Measurements from ENCODE around the gene AKT1. TPM values are rescaled to one million over a fixed set of nuclear protein-coding genes. Genes with fewer than 3 reads are reported as not detected.

The AKT1 gene
- total RNA-seq, 3 donors from 2014 or later = 107 to 124 (median 116) TPM

- no peaks in the 10 kb centered on the region for H3K27me3 Mint-ChIP-seq (ENCODE audit: low read depth)
- H3K4me3 Mint-ChIP-seq = no peak overlapping the region
- DNase-seq = no peak
- H3K36me3 Mint-ChIP-seq (ENCODE audit: insufficient read depth) = peaks cover 4% of the 10 kb centered on the region
- H3K4me1 Mint-ChIP-seq (ENCODE audit: low read depth) = no peaks in the 10 kb centered on the region
- H3K9me3 Mint-ChIP-seq = no peaks in the 10 kb centered on the region
- ATAC-seq = no peak
These were observed 16.7 kb downstream of the AKT1 start for GRCh38 chr14:104778694-104779331.

- Mint-ChIP-seq H3K36me3 (ENCODE audit: insufficient read depth) (peaks cover 7% of the 10 kb centered on the region), H3K9me3 (no peaks in the 10 kb centered on the region), H3K27me3 (ENCODE audit: low read depth) (no peaks in the 10 kb centered on the region), H3K4me3 (no peak overlapping the region), H3K4me1 (ENCODE audit: low read depth) (no peaks in the 10 kb centered on the region)
- DNase-seq (no peak), ATAC-seq (no peak)
These were observed 17.7 kb downstream of the AKT1 start for GRCh38 chr14:104777808-104778249.

- no peak for ATAC-seq
- Mint-ChIP-seq H3K4me3 (no peak overlapping the region), H3K27me3 (ENCODE audit: low read depth) (no peaks in the 10 kb centered on the region), H3K9me3 (no peaks in the 10 kb centered on the region), H3K36me3 (ENCODE audit: insufficient read depth) (peaks cover 8% of the 10 kb centered on the region), H3K4me1 (ENCODE audit: low read depth) (no peaks in the 10 kb centered on the region)
- no peak for DNase-seq
These were observed 18.4 kb downstream of the AKT1 start for GRCh38 chr14:104776961-104777807.

- peaks cover 14% of the 10 kb centered on the region for H3K36me3 Mint-ChIP-seq (ENCODE audit: insufficient read depth)
- no peaks in the 10 kb centered on the region for H3K27me3 Mint-ChIP-seq (ENCODE audit: low read depth)
- no peaks in the 10 kb centered on the region for H3K9me3 Mint-ChIP-seq
- ATAC-seq = no peak
- no peak overlapping the region for H3K4me3 Mint-ChIP-seq
- no peak for DNase-seq
- no peaks in the 10 kb centered on the region for H3K4me1 Mint-ChIP-seq (ENCODE audit: low read depth)
These were observed 19.1 kb downstream of the AKT1 start for GRCh38 chr14:104776481-104776880.

GRCh38 chr14:104775073-104775489 is 20.5 kb downstream of the AKT1 start:
- no peak overlapping the region for H3K4me3 Mint-ChIP-seq
- H3K4me1 Mint-ChIP-seq (ENCODE audit: low read depth) = no peaks in the 10 kb centered on the region
- peaks cover 3% of the 10 kb centered on the region for H3K9me3 Mint-ChIP-seq
- no peak for DNase-seq
- peaks cover 22% of the 10 kb centered on the region for H3K36me3 Mint-ChIP-seq (ENCODE audit: insufficient read depth)
- ATAC-seq = no peak
- H3K27me3 Mint-ChIP-seq (ENCODE audit: low read depth) = no peaks in the 10 kb centered on the region

- Mint-ChIP-seq H3K9me3 (peaks cover 3% of the 10 kb centered on the region), H3K4me3 (no peak overlapping the region), H3K36me3 (ENCODE audit: insufficient read depth) (peaks cover 22% of the 10 kb centered on the region), H3K4me1 (ENCODE audit: low read depth) (peaks cover 3% of the 10 kb centered on the region), H3K27me3 (ENCODE audit: low read depth) (no peaks in the 10 kb centered on the region)
- DNase-seq = no peak
- no peak for ATAC-seq
These were observed 21.0 kb downstream of the AKT1 start for GRCh38 chr14:104774453-104775072.

GRCh38 chr14:104773505-104774452 is 21.8 kb downstream of the AKT1 start:
- no peak for DNase-seq
- no peak for ATAC-seq
- Mint-ChIP-seq H3K27me3 (ENCODE audit: low read depth) (no peaks in the 10 kb centered on the region), H3K4me3 (no peak overlapping the region), H3K9me3 (peaks cover 3% of the 10 kb centered on the region), H3K36me3 (ENCODE audit: insufficient read depth) (peaks cover 22% of the 10 kb centered on the region), H3K4me1 (ENCODE audit: low read depth) (peaks cover 3% of the 10 kb centered on the region)

- no peak for DNase-seq
- Mint-ChIP-seq H3K4me3 (no peak overlapping the region), H3K9me3 (peaks cover 3% of the 10 kb centered on the region), H3K27me3 (ENCODE audit: low read depth) (no peaks in the 10 kb centered on the region), H3K4me1 (ENCODE audit: low read depth) (peaks cover 3% of the 10 kb centered on the region), H3K36me3 (ENCODE audit: insufficient read depth) (peaks cover 22% of the 10 kb centered on the region)
- ATAC-seq = no peak
These were observed 22.6 kb downstream of the AKT1 start for GRCh38 chr14:104772707-104773504.

- Mint-ChIP-seq H3K27me3 (ENCODE audit: low read depth) (no peaks in the 10 kb centered on the region), H3K4me3 (no peak overlapping the region), H3K4me1 (ENCODE audit: low read depth) (peaks cover 3% of the 10 kb centered on the region), H3K9me3 (peaks cover 3% of the 10 kb centered on the region), H3K36me3 (ENCODE audit: insufficient read depth) (peaks cover 22% of the 10 kb centered on the region)
- DNase-seq = no peak
- ATAC-seq = no peak
These were observed 23.4 kb downstream of the AKT1 start for GRCh38 chr14:104771918-104772706.

- peaks cover 3% of the 10 kb centered on the region for H3K4me1 Mint-ChIP-seq (ENCODE audit: low read depth)
- no peaks in the 10 kb centered on the region for H3K27me3 Mint-ChIP-seq (ENCODE audit: low read depth)
- peaks cover 3% of the 10 kb centered on the region for H3K9me3 Mint-ChIP-seq
- H3K36me3 Mint-ChIP-seq (ENCODE audit: insufficient read depth) = peaks cover 20% of the 10 kb centered on the region
- DNase-seq (no peak), ATAC-seq (no peak)
- no peak overlapping the region for H3K4me3 Mint-ChIP-seq
These were observed 24.2 kb downstream of the AKT1 start for GRCh38 chr14:104771374-104771773.

GRCh38 chr14:104770851-104771272 is 24.7 kb downstream of the AKT1 start:
- ATAC-seq (no peak), DNase-seq (no peak)
- peaks cover 3% of the 10 kb centered on the region for H3K9me3 Mint-ChIP-seq
- H3K36me3 Mint-ChIP-seq (ENCODE audit: insufficient read depth) = peaks cover 17% of the 10 kb centered on the region
- no peaks in the 10 kb centered on the region for H3K27me3 Mint-ChIP-seq (ENCODE audit: low read depth)
- peaks cover 3% of the 10 kb centered on the region for H3K4me1 Mint-ChIP-seq (ENCODE audit: low read depth)
- H3K4me3 Mint-ChIP-seq = no peak overlapping the region

GRCh38 chr14:104770072-104770579 is 25.4 kb downstream of the AKT1 start:
- ATAC-seq = no peak
- peaks cover 3% of the 10 kb centered on the region for H3K9me3 Mint-ChIP-seq

More at GRCh38 chr14:104770072-104770579, 25.4 kb downstream of the AKT1 start:
- H3K4me3 Mint-ChIP-seq = no peak overlapping the region
- H3K36me3 Mint-ChIP-seq (ENCODE audit: insufficient read depth) = peaks cover 17% of the 10 kb centered on the region
- no peaks in the 10 kb centered on the region for H3K27me3 Mint-ChIP-seq (ENCODE audit: low read depth)
- DNase-seq = no peak
- peaks cover 3% of the 10 kb centered on the region for H3K4me1 Mint-ChIP-seq (ENCODE audit: low read depth)
